Nephron (organoid): Measurements from ENCODE around the gene CCDC61.
A peak's percentile ranks its signal among the peaks of the same experiment; 100 is the strongest.

Experiments used
- H3K27ac Mint-ChIP-seq, 3 experiments: 2 replicates each; pipeline ENCODE4 v1.8.0; 2020; ENCODE audit warnings: mixed read lengths in 3 of 3, mild to moderate bottlenecking in 2 of 3, moderate library complexity in 1 of 3
- H3K27me3 Mint-ChIP-seq: 2 replicates; pipeline ENCODE4 v1.8.0; 2021; ENCODE audit warnings: low read depth, mild to moderate bottlenecking, moderate library complexity, mixed read lengths
- H3K36me3 Mint-ChIP-seq: 2 replicates; pipeline ENCODE4 v1.8.0; 2020; ENCODE audit warnings: low read depth, mixed read lengths
- H3K4me1 Mint-ChIP-seq: 2 replicates; pipeline ENCODE4 v1.8.0; 2020; ENCODE audit warnings: mixed read lengths
- H3K4me3 Mint-ChIP-seq, 3 experiments: 2 replicates each; pipeline ENCODE4 v1.8.0; 2020; ENCODE audit warnings: mild to moderate bottlenecking in 3 of 3, mixed read lengths in 3 of 3, moderate library complexity in 2 of 3
- H3K9me3 Mint-ChIP-seq: 2 replicates; pipeline ENCODE4 v1.8.0; 2020; ENCODE audit warnings: mixed read lengths
- TF ChIP-seq, protein P1 (sequence below), 3 experiments: fragments of 200-600 bp; sonication (generic); IDR thresholded peaks; one replicate each; pipeline ENCODE4 v1.5.0; 2021; ENCODE audit warnings: antibody characterized with exemption in 3 of 3; ENCODE audit not compliant: unreplicated experiment in 3 of 3

Gene CCDC61

DNA sequence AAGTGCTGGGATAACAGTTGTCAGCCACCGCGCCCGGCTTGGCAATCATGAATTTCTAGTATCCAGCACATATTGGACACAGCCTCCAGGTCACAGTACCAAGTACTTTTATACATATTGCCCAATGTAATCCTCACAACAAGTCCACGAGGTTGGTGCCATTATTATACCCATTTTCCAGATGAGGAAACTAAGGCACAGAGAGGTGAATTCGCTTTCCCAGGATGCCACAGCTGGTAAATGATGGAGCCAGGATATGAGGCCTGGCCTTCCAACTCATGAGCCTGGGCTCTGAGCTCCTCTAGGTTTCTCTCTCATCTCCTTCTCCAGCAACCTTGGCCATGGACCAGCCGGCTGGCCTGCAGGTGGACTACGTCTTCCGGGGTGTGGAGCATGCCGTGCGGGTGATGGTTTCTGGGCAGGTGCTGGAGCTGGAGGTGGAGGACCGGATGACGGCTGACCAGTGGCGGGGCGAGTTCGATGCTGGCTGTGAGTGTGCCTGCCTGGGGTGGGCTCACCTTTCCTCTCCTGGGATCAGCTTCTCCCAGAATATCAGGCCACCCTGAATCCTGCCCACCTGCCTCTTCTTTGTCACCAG, 7.5 kb downstream of the CCDC61 start:
- Mint-ChIP-seq H3K4me3 (no peak overlapping the region), H3K36me3 (peaks cover 26% of the 10 kb centered on the region), H3K27ac (no peak overlapping the region), H3K27me3 (peaks cover 22% of the 10 kb centered on the region), H3K9me3 (no peaks in the 10 kb centered on the region), H3K4me1 (peaks cover 19% of the 10 kb centered on the region)
- TF ChIP-seq, protein P1, sequence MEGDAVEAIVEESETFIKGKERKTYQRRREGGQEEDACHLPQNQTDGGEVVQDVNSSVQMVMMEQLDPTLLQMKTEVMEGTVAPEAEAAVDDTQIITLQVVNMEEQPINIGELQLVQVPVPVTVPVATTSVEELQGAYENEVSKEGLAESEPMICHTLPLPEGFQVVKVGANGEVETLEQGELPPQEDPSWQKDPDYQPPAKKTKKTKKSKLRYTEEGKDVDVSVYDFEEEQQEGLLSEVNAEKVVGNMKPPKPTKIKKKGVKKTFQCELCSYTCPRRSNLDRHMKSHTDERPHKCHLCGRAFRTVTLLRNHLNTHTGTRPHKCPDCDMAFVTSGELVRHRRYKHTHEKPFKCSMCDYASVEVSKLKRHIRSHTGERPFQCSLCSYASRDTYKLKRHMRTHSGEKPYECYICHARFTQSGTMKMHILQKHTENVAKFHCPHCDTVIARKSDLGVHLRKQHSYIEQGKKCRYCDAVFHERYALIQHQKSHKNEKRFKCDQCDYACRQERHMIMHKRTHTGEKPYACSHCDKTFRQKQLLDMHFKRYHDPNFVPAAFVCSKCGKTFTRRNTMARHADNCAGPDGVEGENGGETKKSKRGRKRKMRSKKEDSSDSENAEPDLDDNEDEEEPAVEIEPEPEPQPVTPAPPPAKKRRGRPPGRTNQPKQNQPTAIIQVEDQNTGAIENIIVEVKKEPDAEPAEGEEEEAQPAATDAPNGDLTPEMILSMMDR (IDR thresholded peaks at IDR 0.05; ENCODE audit: unreplicated experiment in 3 of 3) = no peak

DNA sequence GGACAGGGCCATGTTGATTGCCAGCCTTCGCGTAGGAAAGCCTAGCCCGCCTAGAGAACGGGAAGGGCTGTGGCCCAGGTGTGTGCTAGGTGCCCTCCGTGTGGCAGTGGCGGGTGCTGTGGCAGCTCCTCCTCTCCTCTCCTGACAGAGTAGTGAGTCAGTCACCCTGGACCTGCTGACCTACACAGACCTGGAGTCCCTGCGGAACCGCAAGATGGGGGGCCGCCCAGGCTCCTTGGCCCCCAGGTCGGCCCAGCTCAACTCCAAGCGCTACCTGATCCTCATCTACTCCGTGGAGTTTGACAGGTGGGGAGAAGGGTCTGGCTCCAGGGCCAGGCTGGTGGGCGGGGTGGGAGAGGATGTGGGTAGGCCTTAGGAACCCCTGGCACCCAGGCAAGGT, 11.1 kb downstream of the CCDC61 start:
- H3K9me3 Mint-ChIP-seq = no peaks in the 10 kb centered on the region

DNA sequence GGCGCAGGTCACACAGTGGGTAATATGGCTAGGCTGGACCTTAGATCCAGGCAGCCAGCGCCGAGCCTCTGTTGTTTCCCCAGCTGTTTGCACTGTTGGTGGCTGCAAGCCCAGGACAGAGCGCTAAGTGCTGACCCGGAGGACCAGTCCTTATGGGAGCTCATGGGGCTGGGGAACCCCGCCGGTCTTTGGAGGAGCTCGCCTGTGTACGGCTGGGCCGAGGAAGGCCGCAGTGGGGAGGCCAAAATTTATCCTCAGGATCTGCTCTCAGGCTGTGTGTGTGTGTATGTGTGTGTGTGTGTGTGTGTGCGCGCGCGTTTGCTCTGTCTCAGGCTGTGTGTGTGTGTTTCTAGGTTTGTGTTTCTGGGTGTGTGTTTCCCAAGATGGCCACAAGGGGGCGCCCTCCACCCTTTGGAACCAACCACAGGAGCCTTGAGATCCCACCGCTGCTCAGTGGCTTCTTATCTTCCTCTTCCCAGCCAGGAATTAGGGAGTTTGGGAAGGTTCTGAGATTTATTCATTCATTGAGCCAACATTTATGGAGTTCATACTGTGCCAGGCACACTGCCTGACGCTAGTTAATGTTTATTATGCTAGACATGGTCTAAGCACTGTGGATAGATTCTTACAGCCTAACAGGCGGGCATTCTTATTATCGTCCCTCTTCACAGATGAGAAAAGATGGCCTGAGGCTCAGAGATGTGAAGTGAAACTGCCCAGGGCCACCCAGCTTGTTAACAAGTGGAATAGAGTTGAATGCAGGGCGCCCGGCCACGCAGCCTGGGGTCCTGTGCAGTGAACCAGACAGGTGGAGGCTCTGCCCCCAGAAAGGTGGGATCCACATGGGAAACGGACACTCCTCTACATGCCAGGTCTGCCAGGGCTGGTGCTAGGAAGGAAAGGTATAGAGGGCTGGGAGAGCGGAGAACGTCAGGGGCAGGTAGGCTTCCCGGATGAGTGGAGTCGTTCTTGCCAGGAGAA, 14.6 kb downstream of the CCDC61 start:
- TF ChIP-seq, protein P1 (IDR thresholded peaks at IDR 0.05; ENCODE audit: unreplicated experiment in 3 of 3) = peak; percentile 77 to 87 (median 83)
- no peak overlapping the region for H3K4me3 Mint-ChIP-seq
- H3K36me3 Mint-ChIP-seq = peaks cover 26% of the 10 kb centered on the region
- H3K9me3 Mint-ChIP-seq = no peaks in the 10 kb centered on the region
- no peak overlapping the region for H3K27ac Mint-ChIP-seq
- peaks cover 6% of the 10 kb centered on the region for H3K4me1 Mint-ChIP-seq
- H3K27me3 Mint-ChIP-seq = peaks cover 36% of the 10 kb centered on the region

More for the DNA sequence above, 11.1 kb downstream of the CCDC61 start:
- peaks cover 30% of the 10 kb centered on the region for H3K36me3 Mint-ChIP-seq
- H3K27me3 Mint-ChIP-seq = peaks cover 11% of the 10 kb centered on the region
- H3K4me3 Mint-ChIP-seq = no peak overlapping the region
- TF ChIP-seq, protein P1 (IDR thresholded peaks at IDR 0.05; ENCODE audit: unreplicated experiment in 3 of 3) = no peak
- no peak overlapping the region for H3K27ac Mint-ChIP-seq
- H3K4me1 Mint-ChIP-seq = no peaks in the 10 kb centered on the region

DNA sequence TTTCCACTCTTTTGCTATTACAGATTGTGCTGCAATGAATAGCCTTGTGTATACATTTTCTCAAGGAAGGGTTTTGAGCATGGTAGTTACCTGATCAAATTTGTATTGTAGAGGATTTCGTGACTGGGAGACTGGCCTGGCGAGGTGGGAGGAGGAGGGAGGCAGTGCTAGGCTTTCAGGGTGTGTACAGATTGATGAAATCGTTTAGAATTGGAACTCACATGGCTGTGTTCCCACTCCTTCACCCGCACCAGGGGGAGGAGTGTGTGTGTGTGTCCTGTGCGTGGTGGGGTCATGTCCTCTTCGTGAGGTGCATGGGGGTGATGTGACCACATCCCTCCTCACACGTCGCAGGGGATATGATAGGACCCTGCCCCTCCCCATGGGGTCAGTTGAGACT, 19.3 kb downstream of the CCDC61 start:
- Mint-ChIP-seq H3K27me3 (peaks cover 57% of the 10 kb centered on the region), H3K36me3 (peaks cover 7% of the 10 kb centered on the region), H3K4me3 (peak overlapping the region; percentile 82 to 83 (median 83)), H3K27ac (no peak overlapping the region), H3K9me3 (no peaks in the 10 kb centered on the region), H3K4me1 (peaks cover 14% of the 10 kb centered on the region)
- TF ChIP-seq, protein P1 (IDR thresholded peaks at IDR 0.05; ENCODE audit: unreplicated experiment in 3 of 3) = no peak

DNA sequence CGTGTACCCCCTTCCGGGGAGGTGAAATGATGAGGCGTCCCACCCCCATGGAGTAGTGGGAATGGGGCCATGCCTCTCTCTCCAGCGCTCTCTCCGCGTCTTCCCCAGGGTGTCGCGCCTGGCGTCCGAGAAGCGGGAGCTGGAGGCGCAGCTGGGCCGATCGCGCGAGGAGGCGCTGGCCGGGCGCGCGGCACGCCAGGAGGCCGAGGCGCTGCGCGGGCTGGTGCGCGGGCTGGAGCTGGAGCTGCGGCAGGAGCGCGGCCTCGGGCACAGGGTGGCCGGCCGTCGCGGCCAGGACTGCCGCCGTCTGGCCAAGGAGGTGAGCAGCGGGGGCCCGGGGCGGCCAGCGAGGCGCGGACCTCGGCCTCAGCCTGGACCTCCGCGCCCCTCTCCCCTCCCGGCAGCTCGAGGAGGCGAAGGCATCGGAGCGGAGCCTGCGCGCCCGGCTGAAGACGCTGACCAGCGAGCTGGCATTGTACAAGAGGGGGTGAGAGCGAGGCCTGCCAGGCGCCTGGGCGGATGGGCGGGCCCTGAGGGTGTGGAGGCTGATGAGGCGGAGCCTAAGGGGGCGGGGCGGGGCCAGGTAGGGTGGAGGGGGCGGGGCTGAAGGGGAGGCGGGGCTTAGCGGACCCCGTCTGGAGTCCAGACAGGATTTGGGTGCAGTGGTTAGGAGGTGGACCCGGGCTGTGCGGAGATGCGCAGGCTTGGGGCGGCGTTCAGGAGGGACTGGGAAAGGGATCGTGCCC, 19.8 kb downstream of the CCDC61 start:
- H3K9me3 Mint-ChIP-seq = no peaks in the 10 kb centered on the region
- H3K4me1 Mint-ChIP-seq = peaks cover 14% of the 10 kb centered on the region
- H3K27ac Mint-ChIP-seq = no peak overlapping the region
- H3K27me3 Mint-ChIP-seq = peaks cover 55% of the 10 kb centered on the region
- TF ChIP-seq, protein P1 (IDR thresholded peaks at IDR 0.05; ENCODE audit: unreplicated experiment in 3 of 3) = no peak
- H3K36me3 Mint-ChIP-seq = peaks cover 3% of the 10 kb centered on the region
- peak overlapping the region; percentile 82 to 83 (median 83) for H3K4me3 Mint-ChIP-seq
